Measurements from ENCODE around the gene PSMB2. TPM values are rescaled to one million over a fixed set of nuclear protein-coding genes. Genes with fewer than 3 reads are reported as not detected.

PSMB2 gene
- polyA plus RNA-seq, 2 of the 4 experiments (the other 2 are of a cell fraction): 84.6 to 88.3 TPM

GRCh38 chr1:35600593-35600992 is 40.7 kb downstream of the PSMB2 start:
- H3K27ac ChIP-seq: no peak overlapping the region
- no peak for FAIRE-seq
- POLR2A ChIA-PET: no interaction called here

GRCh38 chr1:35599411-35599810 is 41.9 kb downstream of the PSMB2 start:
- DNase-seq (ENCODE audit: low read depth in 1 of 2, low spot score in 1 of 2) (no peak), ATAC-seq (no peak), FAIRE-seq (no peak)
- no peaks in the 10 kb centered on the region for H3K4me1 ChIP-seq
- no peaks in the 10 kb centered on the region for H3K9me3 ChIP-seq
- no peak overlapping the region for H3K4me3 ChIP-seq
- ChIA-PET POLR2A (no interaction called here), CTCF (interaction anchor here (1.2 kb wide), 1 partner anchor 10 kb away, joined by 3 read pairs; no protein-coding TSS in a partner anchor)
- no peak overlapping the region for H3K27ac ChIP-seq
- WGBS (ENCODE audit: missing lambda C conversion rate): 94% methylated on average over 3 of the region's 3 CpGs
- no peak overlapping the region for H3K4me2 ChIP-seq
- no peak for TF ChIP-seq MAFK (IDR thresholded peaks at IDR 0.05; ENCODE audit: partially characterized antibody)
- TF ChIP-seq TFCP2L1 (CRISPR knock-in tag; IDR thresholded peaks at IDR 0.05): no peak
- TF ChIP-seq ATOH8 (CRISPR knock-in tag; IDR thresholded peaks at IDR 0.05; ENCODE audit: low read depth): no peak
- TF ChIP-seq KDM5A (IDR thresholded peaks at IDR 0.05): no peak
- TF ChIP-seq EHF (CRISPR knock-in tag; IDR thresholded peaks at IDR 0.05): no peak
- no peak for TF ChIP-seq HEYL (CRISPR knock-in tag; IDR thresholded peaks at IDR 0.05)
- TF ChIP-seq CBX8 (IDR thresholded peaks at IDR 0.05): no peak
- no peak for TF ChIP-seq MYC (IDR thresholded peaks at IDR 0.05; ENCODE audit: borderline replicate concordance, low read length)
- TF ChIP-seq HOXB5 (CRISPR knock-in tag; IDR thresholded peaks at IDR 0.05): no peak
- TF ChIP-seq HOXB13 (CRISPR knock-in tag; IDR thresholded peaks at IDR 0.05; ENCODE audit: low read depth): no peak
- TF ChIP-seq SMC3 (IDR thresholded peaks at IDR 0.05): no peak
- TF ChIP-seq PBX3 (IDR thresholded peaks at IDR 0.05): no peak
- no peak for TF ChIP-seq KDM1A (IDR thresholded peaks at IDR 0.05; ENCODE audit: low read depth)
- TF ChIP-seq ZSCAN20 (CRISPR knock-in tag; IDR thresholded peaks at IDR 0.05): no peak
- TF ChIP-seq JUN (IDR thresholded peaks at IDR 0.05): no peak
- TF ChIP-seq NR3C1 (IDR thresholded peaks at IDR 0.05): no peak
- TF ChIP-seq HMGXB4 (CRISPR knock-in tag; IDR thresholded peaks at IDR 0.05; ENCODE audit: borderline replicate concordance): no peak

More at GRCh38 chr1:35600593-35600992, 40.7 kb downstream of the PSMB2 start:
- Histone ChIP-seq H3K4me1 (no peaks in the 10 kb centered on the region), H3K4me3 (no peak overlapping the region), H3K4me2 (no peak overlapping the region), H3K9me3 (no peaks in the 10 kb centered on the region)
- TF ChIP-seq FOSL2 (IDR thresholded peaks at IDR 0.05) (no peak), FOSL2 (CRISPR knock-in tag; IDR thresholded peaks at IDR 0.05) (no peak), EHF (CRISPR knock-in tag; IDR thresholded peaks at IDR 0.05) (no peak), HOXB13 (CRISPR knock-in tag; IDR thresholded peaks at IDR 0.05; ENCODE audit: low read depth) (no peak), PBX3 (IDR thresholded peaks at IDR 0.05) (no peak), HOXB5 (CRISPR knock-in tag; IDR thresholded peaks at IDR 0.05) (no peak), USF2 (IDR thresholded peaks at IDR 0.05) (no peak), CTCF (IDR thresholded peaks at IDR 0.05) (no peak), CHD4 (IDR thresholded peaks at IDR 0.05; ENCODE audit: borderline replicate concordance) (no peak)
- no peak for DNase-seq (ENCODE audit: low read depth in 1 of 2, low spot score in 1 of 2)
- CTCF ChIA-PET: no interaction called here
- ATAC-seq: no peak
- WGBS (ENCODE audit: missing lambda C conversion rate): 95% methylated on average over 3 of the region's 3 CpGs
